GM23338 (cell line): ENCODE data around the gene CTBP2. TPM values are rescaled to one million over a fixed set of nuclear protein-coding genes. Genes with fewer than 3 reads are reported as not detected.

Experiments
- ATAC-seq: fragments of 200-7000 bp; cut with Tn5 transposase; 3 replicates; pipeline ENCODE4 v1.9.1; 2020
- DNase-seq: peaks from one replicate; pipeline ENCODE4 v3.0.0-alpha.2; 2015; ENCODE audit warnings: low spot score
- H2AFZ ChIP-seq: fragments of 200-600 bp; sonication (generic); 2 replicates; pipeline ENCODE4 v1.8.0; 2016; ENCODE audit warnings: antibody characterized with exemption, mild to moderate bottlenecking, moderate library complexity
- H3F3A ChIP-seq: fragments of 200-600 bp; sonication (generic); replicated peaks from 2 replicates; pipeline ENCODE4 v1.8.0; 2017; ENCODE audit warnings: antibody characterized with exemption, mixed run types, low read depth
- H3K27ac ChIP-seq: fragments of 200-600 bp; sonication (generic); 2 replicates; pipeline ENCODE4 v1.6.1; 2016; ENCODE audit warnings: low read depth
- H3K27me3 ChIP-seq: fragments of 200-600 bp; sonication (generic); 2 replicates; pipeline ENCODE4 v1.8.0; 2016; ENCODE audit warnings: mild to moderate bottlenecking, mixed run types, moderate library complexity; ENCODE audit not compliant: insufficient read depth
- H3K36me3 ChIP-seq: fragments of 200-600 bp; sonication (generic); 2 replicates; pipeline ENCODE4 v1.8.0; 2016; ENCODE audit warnings: mild to moderate bottlenecking; ENCODE audit not compliant: insufficient read depth
- H3K4me1 ChIP-seq: fragments of 200-600 bp; sonication (generic); 2 replicates; pipeline ENCODE4 v1.8.0; 2016; ENCODE audit warnings: mild to moderate bottlenecking, moderate library complexity; ENCODE audit not compliant: insufficient read depth
- H3K4me2 ChIP-seq: fragments of 200-600 bp; sonication (generic); 2 replicates; pipeline ENCODE4 v1.7.1; 2017; ENCODE audit warnings: mixed run types
- H3K4me3 ChIP-seq: fragments of 200-600 bp; sonication (generic); 2 replicates; pipeline ENCODE4 v1.6.1; 2016; ENCODE audit warnings: mixed run types
- H3K79me2 ChIP-seq: fragments of 200-600 bp; sonication (generic); replicated peaks from 2 replicates; pipeline ENCODE4 v1.8.0; 2017; ENCODE audit warnings: mild to moderate bottlenecking; ENCODE audit not compliant: insufficient read depth
- H3K9me2 ChIP-seq: fragments of 200-600 bp; sonication (generic); 2 replicates; pipeline ENCODE4 v1.8.0; 2017; ENCODE audit not compliant: insufficient read depth
- H4K20me1 ChIP-seq: fragments of 200-600 bp; sonication (generic); replicated peaks from 2 replicates; pipeline ENCODE4 v1.8.0; 2017; ENCODE audit warnings: mild to moderate bottlenecking; ENCODE audit not compliant: insufficient read depth
- H3K27ac Mint-ChIP-seq: 2 replicates; pipeline ENCODE4 v1.8.0; 2020; ENCODE audit warnings: inconsistent platforms, mild to moderate bottlenecking, moderate library complexity, mixed read lengths
- H3K27me3 Mint-ChIP-seq: 3 replicates; pipeline ENCODE4 v1.8.0; 2022; ENCODE audit warnings: low read depth, mild to moderate bottlenecking, moderate library complexity, mixed read lengths, inconsistent platforms; ENCODE audit not compliant: insufficient read depth, poor library complexity
- H3K36me3 Mint-ChIP-seq: 3 replicates; pipeline ENCODE4 v1.8.0; 2021; ENCODE audit warnings: low read depth, mild to moderate bottlenecking, inconsistent platforms, moderate library complexity, mixed read lengths
- H3K4me1 Mint-ChIP-seq: 3 replicates; pipeline ENCODE4 v1.8.0; 2020; ENCODE audit warnings: mild to moderate bottlenecking, inconsistent platforms, mixed read lengths
- H3K4me3 Mint-ChIP-seq: 3 replicates; pipeline ENCODE4 v1.8.0; 2021; ENCODE audit warnings: moderate library complexity, mild to moderate bottlenecking, inconsistent platforms, mixed read lengths
- H3K9me3 Mint-ChIP-seq: 3 replicates; pipeline ENCODE4 v1.8.0; 2020; ENCODE audit warnings: moderate library complexity, mild to moderate bottlenecking, inconsistent platforms, mixed read lengths
- CREB1 ChIP-seq: fragments of 250-450 bp; sonication (Bioruptor Pico); IDR thresholded peaks from 2 replicates; pipeline ENCODE4 v1.5.0; 2020; ENCODE audit warnings: low read depth, mild to moderate bottlenecking, moderate library complexity
- JUNB ChIP-seq: IDR thresholded peaks from one replicate; pipeline ENCODE4 v1.6.1; 2016; ENCODE audit warnings: antibody characterized with exemption; ENCODE audit not compliant: unreplicated experiment
- NANOG ChIP-seq: IDR thresholded peaks from 2 replicates; pipeline ENCODE4 v1.6.1; 2016; ENCODE audit warnings: antibody characterized with exemption, borderline replicate concordance
- ZNF114 ChIP-seq: fragments of 250-450 bp; sonication (Bioruptor Pico); IDR thresholded peaks from 2 replicates; pipeline ENCODE4 v1.5.0; 2020; ENCODE audit warnings: mild to moderate bottlenecking, moderate library complexity
- polyA plus RNA-seq: library from polyadenylated mRNA; unstranded; fragments of >200 nt; fragmentation: Nextera tagmentation; extraction: Ambion mirVana; gene quantifications from 2 replicates; pipeline ENCODE4 v1.2.1, GENCODE V29; 2016
- total RNA-seq: library from RNA; depleted of rRNA; stranded (reverse); fragments of >200 nt; shearing (Covaris generic); gene quantifications from 2 replicates; pipeline ENCODE4 v1.2.3, GENCODE V29; 2014
- TF ChIP-seq, protein P1 (sequence below), 2 experiments: fragments of 200-600 bp in 1 of 2; sonication (generic) in 1 of 2; conservative IDR thresholded peaks; 2 replicates each; pipeline versions ENCODE4 v1.5.1 to v1.6.1; 2016 to 2017; ENCODE audit warnings: antibody characterized with exemption in 2 of 2, low read depth in 2 of 2, mild to moderate bottlenecking in 2 of 2, moderate library complexity in 1 of 2
- TF ChIP-seq, protein P2 (sequence below): fragments of 250-450 bp; sonication (Bioruptor Pico); IDR thresholded peaks from 2 replicates; pipeline ENCODE4 v1.5.0; 2020; ENCODE audit warnings: mild to moderate bottlenecking, moderate library complexity

Gene CTBP2
- total and polyA plus RNA-seq, 2 experiments from 2014 or later, result 133 to 265 TPM

DNA sequence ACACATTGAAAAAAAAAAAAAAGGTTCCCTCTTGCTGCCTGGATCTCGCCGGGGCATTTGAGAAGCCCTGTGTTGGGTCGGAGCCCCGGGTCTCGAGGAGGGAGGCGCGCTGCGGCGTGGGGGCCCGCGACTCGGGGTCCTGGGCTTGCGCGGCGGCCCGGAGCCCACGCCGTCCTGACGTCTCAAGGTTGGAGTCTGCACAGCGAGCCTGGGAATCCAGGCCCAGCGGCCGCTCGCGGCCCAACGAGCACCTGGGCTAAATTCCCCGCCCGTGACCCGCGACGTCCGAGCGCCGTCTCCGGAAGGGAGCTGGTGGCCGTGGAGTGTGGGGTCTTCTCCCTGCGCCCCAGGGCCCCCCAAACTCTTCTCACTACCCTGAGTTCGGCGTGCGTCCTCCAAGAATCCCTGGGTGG is 1.4 kb upstream of the CTBP2 start:
- TF ChIP-seq, protein P1, sequence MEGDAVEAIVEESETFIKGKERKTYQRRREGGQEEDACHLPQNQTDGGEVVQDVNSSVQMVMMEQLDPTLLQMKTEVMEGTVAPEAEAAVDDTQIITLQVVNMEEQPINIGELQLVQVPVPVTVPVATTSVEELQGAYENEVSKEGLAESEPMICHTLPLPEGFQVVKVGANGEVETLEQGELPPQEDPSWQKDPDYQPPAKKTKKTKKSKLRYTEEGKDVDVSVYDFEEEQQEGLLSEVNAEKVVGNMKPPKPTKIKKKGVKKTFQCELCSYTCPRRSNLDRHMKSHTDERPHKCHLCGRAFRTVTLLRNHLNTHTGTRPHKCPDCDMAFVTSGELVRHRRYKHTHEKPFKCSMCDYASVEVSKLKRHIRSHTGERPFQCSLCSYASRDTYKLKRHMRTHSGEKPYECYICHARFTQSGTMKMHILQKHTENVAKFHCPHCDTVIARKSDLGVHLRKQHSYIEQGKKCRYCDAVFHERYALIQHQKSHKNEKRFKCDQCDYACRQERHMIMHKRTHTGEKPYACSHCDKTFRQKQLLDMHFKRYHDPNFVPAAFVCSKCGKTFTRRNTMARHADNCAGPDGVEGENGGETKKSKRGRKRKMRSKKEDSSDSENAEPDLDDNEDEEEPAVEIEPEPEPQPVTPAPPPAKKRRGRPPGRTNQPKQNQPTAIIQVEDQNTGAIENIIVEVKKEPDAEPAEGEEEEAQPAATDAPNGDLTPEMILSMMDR (conservative IDR thresholded peaks at IDR 0.05; ENCODE audit: low read depth in 2 of 2), result no peak
- TF ChIP-seq NANOG (no peak), JUNB (no peak), CREB1 (CRISPR knock-in tag) (no peak), ZNF114 (CRISPR knock-in tag) (no peak)
- TF ChIP-seq, protein P2, sequence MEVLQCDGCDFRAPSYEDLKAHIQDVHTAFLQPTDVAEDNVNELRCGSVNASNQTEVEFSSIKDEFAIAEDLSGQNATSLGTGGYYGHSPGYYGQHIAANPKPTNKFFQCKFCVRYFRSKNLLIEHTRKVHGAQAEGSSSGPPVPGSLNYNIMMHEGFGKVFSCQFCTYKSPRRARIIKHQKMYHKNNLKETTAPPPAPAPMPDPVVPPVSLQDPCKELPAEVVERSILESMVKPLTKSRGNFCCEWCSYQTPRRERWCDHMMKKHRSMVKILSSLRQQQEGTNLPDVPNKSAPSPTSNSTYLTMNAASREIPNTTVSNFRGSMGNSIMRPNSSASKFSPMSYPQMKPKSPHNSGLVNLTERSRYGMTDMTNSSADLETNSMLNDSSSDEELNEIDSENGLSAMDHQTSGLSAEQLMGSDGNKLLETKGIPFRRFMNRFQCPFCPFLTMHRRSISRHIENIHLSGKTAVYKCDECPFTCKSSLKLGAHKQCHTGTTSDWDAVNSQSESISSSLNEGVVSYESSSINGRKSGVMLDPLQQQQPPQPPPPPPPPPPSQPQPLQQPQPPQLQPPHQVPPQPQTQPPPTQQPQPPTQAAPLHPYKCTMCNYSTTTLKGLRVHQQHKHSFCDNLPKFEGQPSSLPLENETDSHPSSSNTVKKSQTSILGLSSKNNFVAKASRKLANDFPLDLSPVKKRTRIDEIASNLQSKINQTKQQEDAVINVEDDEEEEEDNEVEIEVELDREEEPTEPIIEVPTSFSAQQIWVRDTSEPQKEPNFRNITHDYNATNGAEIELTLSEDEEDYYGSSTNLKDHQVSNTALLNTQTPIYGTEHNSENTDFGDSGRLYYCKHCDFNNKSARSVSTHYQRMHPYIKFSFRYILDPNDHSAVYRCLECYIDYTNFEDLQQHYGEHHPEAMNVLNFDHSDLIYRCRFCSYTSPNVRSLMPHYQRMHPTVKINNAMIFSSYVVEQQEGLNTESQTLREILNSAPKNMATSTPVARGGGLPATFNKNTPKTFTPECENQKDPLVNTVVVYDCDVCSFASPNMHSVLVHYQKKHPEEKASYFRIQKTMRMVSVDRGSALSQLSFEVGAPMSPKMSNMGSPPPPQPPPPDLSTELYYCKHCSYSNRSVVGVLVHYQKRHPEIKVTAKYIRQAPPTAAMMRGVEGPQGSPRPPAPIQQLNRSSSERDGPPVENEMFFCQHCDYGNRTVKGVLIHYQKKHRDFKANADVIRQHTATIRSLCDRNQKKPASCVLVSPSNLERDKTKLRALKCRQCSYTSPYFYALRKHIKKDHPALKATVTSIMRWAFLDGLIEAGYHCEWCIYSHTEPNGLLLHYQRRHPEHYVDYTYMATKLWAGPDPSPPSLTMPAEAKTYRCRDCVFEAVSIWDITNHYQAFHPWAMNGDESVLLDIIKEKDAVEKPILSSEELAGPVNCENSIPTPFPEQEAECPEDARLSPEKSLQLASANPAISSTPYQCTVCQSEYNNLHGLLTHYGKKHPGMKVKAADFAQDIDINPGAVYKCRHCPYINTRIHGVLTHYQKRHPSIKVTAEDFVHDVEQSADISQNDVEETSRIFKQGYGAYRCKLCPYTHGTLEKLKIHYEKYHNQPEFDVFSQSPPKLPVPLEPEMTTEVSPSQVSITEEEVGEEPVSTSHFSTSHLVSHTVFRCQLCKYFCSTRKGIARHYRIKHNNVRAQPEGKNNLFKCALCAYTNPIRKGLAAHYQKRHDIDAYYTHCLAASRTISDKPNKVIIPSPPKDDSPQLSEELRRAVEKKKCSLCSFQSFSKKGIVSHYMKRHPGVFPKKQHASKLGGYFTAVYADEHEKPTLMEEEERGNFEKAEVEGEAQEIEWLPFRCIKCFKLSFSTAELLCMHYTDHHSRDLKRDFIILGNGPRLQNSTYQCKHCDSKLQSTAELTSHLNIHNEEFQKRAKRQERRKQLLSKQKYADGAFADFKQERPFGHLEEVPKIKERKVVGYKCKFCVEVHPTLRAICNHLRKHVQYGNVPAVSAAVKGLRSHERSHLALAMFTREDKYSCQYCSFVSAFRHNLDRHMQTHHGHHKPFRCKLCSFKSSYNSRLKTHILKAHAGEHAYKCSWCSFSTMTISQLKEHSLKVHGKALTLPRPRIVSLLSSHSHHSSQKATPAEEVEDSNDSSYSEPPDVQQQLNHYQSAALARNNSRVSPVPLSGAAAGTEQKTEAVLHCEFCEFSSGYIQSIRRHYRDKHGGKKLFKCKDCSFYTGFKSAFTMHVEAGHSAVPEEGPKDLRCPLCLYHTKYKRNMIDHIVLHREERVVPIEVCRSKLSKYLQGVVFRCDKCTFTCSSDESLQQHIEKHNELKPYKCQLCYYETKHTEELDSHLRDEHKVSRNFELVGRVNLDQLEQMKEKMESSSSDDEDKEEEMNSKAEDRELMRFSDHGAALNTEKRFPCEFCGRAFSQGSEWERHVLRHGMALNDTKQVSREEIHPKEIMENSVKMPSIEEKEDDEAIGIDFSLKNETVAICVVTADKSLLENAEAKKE (CRISPR knock-in tag), result no peak
- H3K4me1 ChIP-seq, result peaks cover 18% of the 10 kb centered on the region
- DNase-seq (no peak), ATAC-seq (peak; percentile 2)
- H3K4me3 ChIP-seq, result peak overlapping the region; percentile 88
- peaks cover 11% of the 10 kb centered on the region for H3F3A ChIP-seq
- Mint-ChIP-seq H3K4me1 (peaks cover 19% of the 10 kb centered on the region), H3K4me3 (peak overlapping the region; percentile 81), H3K9me3 (no peaks in the 10 kb centered on the region; the same call in 2 of the 3 replicates), H3K27me3 (peaks cover 14% of the 10 kb centered on the region), H3K36me3 (peaks cover 19% of the 10 kb centered on the region), H3K27ac (peak overlapping the region; percentile 90)
- H3K79me2 ChIP-seq, result peaks cover 46% of the 10 kb centered on the region
- peak overlapping the region; percentile 99 for H3K27ac ChIP-seq
- H3K4me2 ChIP-seq, result peak overlapping the region; percentile 98
- no peaks in the 10 kb centered on the region for H3K27me3 ChIP-seq
- no peaks in the 10 kb centered on the region for H3K36me3 ChIP-seq
- H3K9me2 ChIP-seq, result no peaks in the 10 kb centered on the region
- no peaks in the 10 kb centered on the region for H4K20me1 ChIP-seq
- peak overlapping the region; percentile 82; the same call in 1 of the 2 replicates for H2AFZ ChIP-seq
